Activated T-cell treated with anti-CD3 and anti-CD28 coated beads, Interleukin-2, amount 50 U/mL, for 4 hours (primary cell): Measurements from ENCODE around the gene PIK3C2A. TPM values are rescaled to one million over a fixed set of nuclear protein-coding genes. Genes with fewer than 3 reads are reported as not detected.
"Not testable (repeated sequence)": the region's sequence is repeated elsewhere in the genome, so short reads cannot be mapped to it uniquely, and the experiment has no call there.

Experiments
- ATAC-seq, 2 donors: fragments of 200-7000 bp; cut with Tn5 transposase; one replicate each; pipeline ENCODE4 v1.10.0; 2021
- DNase-seq: peaks from one replicate; pipeline ENCODE4 v3.0.0-alpha.2; 2020
- H3K27me3 Mint-ChIP-seq: one replicate; pipeline ENCODE4 v1.8.0; 2021; ENCODE audit warnings: low read depth, mixed read lengths
- H3K36me3 Mint-ChIP-seq: one replicate; pipeline ENCODE4 v1.8.0; 2022; ENCODE audit warnings: mixed read lengths; ENCODE audit not compliant: insufficient read depth
- H3K4me1 Mint-ChIP-seq: one replicate; pipeline ENCODE4 v1.8.0; 2021; ENCODE audit warnings: low read depth, mixed read lengths
- H3K4me3 Mint-ChIP-seq: one replicate; pipeline ENCODE4 v1.8.0; 2021; ENCODE audit warnings: mild to moderate bottlenecking, moderate library complexity, mixed read lengths
- H3K9me3 Mint-ChIP-seq: one replicate; pipeline ENCODE4 v1.8.0; 2021; ENCODE audit warnings: mixed read lengths
- total RNA-seq, 3 donors: library from RNA; stranded (reverse); gene quantifications; one replicate each; pipeline ENCODE4 v1.2.1, GENCODE V29; 2021

PIK3C2A gene
- total RNA-seq, 3 donors from 2014 or later: 22.9 to 25.3 (median 23.9) TPM

DNA sequence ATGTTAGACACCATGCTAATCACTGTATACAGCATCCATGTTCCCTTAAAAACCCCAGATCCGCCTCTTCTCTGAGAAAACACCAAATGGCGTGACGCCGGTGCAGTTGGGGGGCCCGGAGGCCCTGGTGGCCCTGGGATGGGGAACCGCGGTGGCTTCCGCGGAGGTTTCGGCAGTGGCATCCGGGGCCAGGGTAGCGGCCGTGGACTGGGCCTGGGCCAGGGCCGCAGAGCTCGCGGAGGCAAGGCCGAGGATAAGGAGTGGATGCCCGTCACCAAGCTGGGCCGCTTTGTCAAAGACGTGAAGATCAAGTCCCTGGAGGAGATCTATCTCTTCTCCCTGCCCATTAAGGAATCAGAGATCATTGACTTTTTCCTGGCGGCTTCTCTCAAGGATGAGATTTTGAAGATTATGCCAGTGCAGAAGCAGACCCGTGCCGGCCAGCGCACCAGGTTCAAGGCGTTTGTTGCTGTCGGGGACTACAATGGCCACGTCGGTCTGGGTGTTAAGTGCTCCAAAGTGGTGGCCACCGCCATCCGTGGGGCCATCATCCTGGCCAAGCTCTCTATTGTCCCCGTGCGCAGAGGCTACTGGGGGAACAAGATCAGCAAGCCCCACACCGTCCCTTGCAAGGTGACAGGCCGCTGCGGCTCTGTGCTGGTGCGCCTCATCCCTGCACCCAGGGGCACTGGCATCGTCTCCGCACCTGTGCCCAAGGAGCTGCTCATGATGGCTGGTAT lies 20.6 kb upstream of the PIK3C2A start:
- DNase-seq, ATAC-seq, H3K9me3 Mint-ChIP-seq, H3K27me3 Mint-ChIP-seq, H3K36me3 Mint-ChIP-seq, H3K4me3 Mint-ChIP-seq: not testable (repeated sequence)
- peaks cover 14% of the 10 kb centered on the region for H3K4me1 Mint-ChIP-seq

DNA sequence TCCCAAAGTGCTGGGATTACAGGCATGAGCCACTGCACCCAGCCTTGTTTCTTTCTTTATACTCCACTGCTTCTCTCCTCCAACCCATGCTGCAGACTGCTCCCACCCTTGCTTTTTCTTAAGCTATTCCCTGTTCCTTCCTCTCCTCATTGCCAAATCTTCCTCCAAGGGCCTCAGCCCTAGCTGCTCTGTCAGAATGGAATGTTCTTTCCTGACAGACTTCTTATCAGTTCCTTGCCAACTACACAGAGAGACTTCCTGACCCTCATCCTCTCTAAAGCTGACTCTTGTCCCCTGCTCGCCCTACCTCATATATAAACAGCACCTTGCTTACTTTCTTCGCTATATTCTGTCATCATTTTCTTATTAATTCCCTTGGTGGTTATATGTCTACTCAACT lies 16.9 kb upstream of the PIK3C2A start:
- Mint-ChIP-seq H3K9me3 (no peaks in the 10 kb centered on the region), H3K4me1 (no peaks in the 10 kb centered on the region), H3K36me3 (no peaks in the 10 kb centered on the region), H3K27me3 (no peaks in the 10 kb centered on the region), H3K4me3 (no peak overlapping the region)
- no peak for ATAC-seq
- DNase-seq: no peak

DNA sequence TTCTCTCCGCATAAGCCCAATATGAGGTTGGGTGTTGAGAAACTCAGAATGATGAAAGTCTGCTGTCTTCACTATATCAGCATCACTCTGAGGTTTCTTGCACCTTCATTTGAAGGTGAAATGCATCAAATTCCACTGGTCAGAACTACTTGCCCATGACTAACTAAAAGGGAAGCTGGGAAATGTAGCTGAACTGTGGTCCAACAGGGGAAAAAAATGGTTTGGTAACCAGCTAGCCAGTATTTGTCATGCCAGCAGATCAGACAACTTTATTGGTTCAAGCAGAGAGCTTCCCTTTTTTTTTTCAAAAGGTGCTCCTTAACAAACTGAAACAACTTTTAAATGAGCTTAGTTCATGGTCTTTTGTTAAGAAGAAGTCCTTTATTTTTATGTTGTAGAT lies 14.2 kb upstream of the PIK3C2A start:
- Mint-ChIP-seq H3K4me3 (no peak overlapping the region), H3K36me3 (no peaks in the 10 kb centered on the region), H3K4me1 (no peaks in the 10 kb centered on the region), H3K9me3 (no peaks in the 10 kb centered on the region), H3K27me3 (peaks cover 2% of the 10 kb centered on the region)
- no peak for DNase-seq
- ATAC-seq: no peak

DNA sequence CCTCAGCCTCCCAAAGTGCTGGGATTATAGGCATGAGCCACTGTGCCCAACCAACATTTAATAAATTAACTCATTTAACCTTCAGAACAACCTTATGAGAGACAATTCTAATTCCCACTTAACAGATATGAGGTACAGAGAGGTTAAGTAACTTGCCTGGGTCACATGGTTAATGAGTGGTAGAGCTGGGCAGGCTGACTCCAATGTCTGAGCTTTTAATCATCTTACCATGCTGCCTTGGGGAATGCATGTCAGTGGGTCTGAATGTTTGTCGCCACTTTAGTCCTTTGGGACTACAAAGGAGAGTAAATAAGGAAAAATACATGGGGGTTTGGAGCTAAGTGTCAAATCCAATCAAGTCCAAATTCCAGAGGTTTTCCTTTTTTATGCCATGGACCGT lies 11.2 kb upstream of the PIK3C2A start:
- peaks cover 4% of the 10 kb centered on the region for H3K9me3 Mint-ChIP-seq
- H3K4me3 Mint-ChIP-seq: no peak overlapping the region
- H3K27me3 Mint-ChIP-seq: peaks cover 2% of the 10 kb centered on the region

DNA sequence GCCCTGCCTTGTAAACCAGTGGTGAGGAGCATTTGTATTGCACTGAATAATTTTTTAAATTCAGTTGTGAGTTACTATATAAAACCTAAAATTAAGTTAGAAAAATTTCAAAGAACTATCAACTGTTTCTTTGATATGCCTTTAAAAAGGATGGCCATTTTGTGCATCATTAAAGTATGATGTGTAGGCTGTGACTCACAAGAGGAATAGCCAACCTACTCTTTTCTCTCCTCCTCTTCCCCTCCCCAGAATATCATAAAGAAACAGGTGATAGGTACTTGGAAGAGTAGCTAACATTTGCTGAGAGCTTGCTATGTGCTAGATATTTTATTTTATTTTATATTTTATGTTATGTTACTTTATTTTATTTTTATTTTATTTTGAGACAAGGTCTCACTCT lies 10.6 kb upstream of the PIK3C2A start:
- Mint-ChIP-seq H3K36me3 (no peaks in the 10 kb centered on the region), H3K27me3 (peaks cover 2% of the 10 kb centered on the region), H3K4me1 (no peaks in the 10 kb centered on the region), H3K4me3 (no peak overlapping the region), H3K9me3 (peaks cover 5% of the 10 kb centered on the region)
- ATAC-seq (no peak), DNase-seq (no peak)

More for the DNA sequence above, 11.2 kb upstream of the PIK3C2A start:
- H3K36me3 Mint-ChIP-seq: no peaks in the 10 kb centered on the region
- H3K4me1 Mint-ChIP-seq: no peaks in the 10 kb centered on the region
- DNase-seq (no peak), ATAC-seq (no peak)

DNA sequence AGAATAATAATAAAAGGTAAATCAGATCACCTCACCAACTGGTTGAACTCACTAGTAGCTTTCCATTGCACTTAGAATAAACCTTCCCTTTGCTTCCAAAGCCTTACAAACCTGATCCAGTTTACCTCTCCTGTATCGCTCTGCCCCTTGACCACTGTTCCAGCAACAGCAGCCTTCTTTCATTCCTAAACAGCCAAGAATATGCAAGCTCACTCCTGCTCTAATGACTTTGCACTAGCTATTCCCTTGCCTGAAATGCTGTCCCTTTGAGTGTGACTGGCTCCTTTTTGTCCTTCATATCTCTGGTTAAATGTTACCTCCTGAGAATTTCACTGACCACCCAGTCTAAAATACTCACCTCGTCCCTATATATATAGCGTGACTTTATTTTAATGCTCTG lies 9.6 kb upstream of the PIK3C2A start:
- H3K4me1 Mint-ChIP-seq: no peaks in the 10 kb centered on the region
- no peak for ATAC-seq
- H3K9me3 Mint-ChIP-seq: peaks cover 5% of the 10 kb centered on the region
- no peak for DNase-seq
- no peak overlapping the region for H3K4me3 Mint-ChIP-seq
- peaks cover 2% of the 10 kb centered on the region for H3K27me3 Mint-ChIP-seq
- H3K36me3 Mint-ChIP-seq: no peaks in the 10 kb centered on the region

DNA sequence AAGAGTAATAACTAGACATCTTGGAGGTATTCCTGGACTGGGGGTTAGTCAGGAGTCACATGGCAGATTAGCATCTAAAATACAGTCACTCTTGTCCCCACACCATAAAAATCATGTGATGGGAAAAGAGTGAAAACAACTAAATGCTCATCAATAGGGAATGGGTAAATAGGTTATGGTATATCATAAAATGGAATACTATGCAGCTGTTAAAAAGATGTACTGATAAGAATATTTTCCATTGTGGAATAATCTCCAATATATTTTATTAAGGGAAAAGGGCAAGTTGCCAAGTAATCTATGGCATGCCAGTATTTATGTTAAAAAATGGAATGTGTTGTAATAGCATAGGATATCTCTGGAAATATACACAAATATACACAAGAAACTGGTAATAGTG lies 6.6 kb upstream of the PIK3C2A start:
- Mint-ChIP-seq H3K9me3 (peaks cover 5% of the 10 kb centered on the region), H3K4me3 (no peak overlapping the region), H3K36me3 (no peaks in the 10 kb centered on the region), H3K27me3 (peaks cover 2% of the 10 kb centered on the region), H3K4me1 (peaks cover 4% of the 10 kb centered on the region)
- ATAC-seq (no peak), DNase-seq (no peak)

DNA sequence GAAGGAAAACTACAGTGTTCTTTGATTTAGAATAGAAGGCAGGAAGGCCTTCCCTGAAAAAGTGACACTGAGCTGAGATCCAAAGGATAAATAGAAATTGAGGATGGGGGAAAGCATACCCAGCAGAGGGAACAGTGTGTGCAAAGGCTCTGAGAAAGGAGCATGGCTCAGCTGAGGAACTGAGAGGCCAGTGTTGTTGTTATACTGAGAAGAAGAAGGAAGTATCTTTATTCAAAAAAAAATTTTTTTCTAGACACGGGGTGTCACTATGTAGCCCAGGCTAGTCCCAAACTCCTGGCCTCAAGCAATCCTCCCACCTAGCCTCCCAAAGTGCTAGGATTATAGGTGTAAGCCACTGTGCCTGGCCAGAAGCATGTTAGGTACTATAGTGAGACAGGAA lies 3.5 kb upstream of the PIK3C2A start:
- Mint-ChIP-seq H3K27me3 (no peaks in the 10 kb centered on the region), H3K36me3 (no peaks in the 10 kb centered on the region), H3K9me3 (peaks cover 5% of the 10 kb centered on the region), H3K4me3 (no peak overlapping the region), H3K4me1 (peaks cover 25% of the 10 kb centered on the region)
- DNase-seq (no peak), ATAC-seq (no peak)

DNA sequence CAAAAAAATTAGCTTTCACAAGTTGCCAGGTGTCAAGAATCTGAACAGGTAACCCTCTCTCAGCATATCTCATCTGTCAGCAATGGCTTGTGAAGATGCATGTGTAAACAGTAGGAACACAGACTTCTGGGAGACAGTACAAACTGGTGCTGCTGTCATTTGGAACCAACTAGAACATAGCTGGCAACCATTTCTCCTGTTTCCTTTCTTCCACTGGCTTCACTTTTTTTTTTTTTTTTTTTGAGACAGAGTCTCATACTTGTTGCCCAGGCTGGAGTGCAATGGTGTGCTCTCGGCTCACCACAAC lies 2.1 kb upstream of the PIK3C2A start:
- no peaks in the 10 kb centered on the region for H3K27me3 Mint-ChIP-seq
- ATAC-seq (no peak), DNase-seq (no peak)
- H3K9me3 Mint-ChIP-seq: peaks cover 5% of the 10 kb centered on the region
- no peak overlapping the region for H3K4me3 Mint-ChIP-seq
- H3K36me3 Mint-ChIP-seq: no peaks in the 10 kb centered on the region
- H3K4me1 Mint-ChIP-seq: peaks cover 25% of the 10 kb centered on the region

DNA sequence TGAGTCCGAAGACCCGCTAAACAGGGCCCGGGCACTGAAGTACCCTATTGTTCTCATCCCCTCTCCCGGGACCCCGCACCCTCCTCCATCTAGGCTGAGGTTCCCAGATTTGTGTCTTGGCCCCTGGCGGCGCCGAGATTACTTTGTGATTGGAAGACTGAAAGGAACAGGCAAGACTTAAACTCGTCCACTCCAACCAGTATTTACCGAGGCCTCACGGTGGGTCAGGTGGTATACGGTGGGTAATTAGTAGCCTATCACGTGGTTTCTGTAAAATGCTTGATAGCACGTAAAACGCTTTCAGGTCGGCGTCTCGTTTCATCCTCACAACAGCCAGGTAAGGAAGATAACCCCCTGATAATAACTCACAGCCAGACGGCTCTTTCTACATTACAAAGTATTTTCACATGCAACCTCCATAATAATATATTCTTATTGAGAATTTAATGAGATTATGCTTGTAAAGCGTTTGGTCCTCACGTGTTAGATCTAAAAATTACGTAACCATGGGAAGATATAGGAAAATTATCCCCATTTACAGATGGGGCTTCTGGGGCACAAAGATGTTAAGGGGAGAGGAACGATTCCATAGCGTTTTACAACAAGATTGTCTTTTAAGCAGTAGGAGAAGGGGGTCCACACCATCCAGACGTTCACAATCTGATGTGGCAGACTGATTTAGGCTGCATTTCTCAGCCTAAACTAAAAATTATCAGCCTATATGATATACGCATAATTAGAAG lies 642 bp upstream of the PIK3C2A start:
- H3K36me3 Mint-ChIP-seq: peaks cover 4% of the 10 kb centered on the region
- peak; percentile 61 to 64 for ATAC-seq
- peak overlapping the region; percentile 97 for H3K4me3 Mint-ChIP-seq
- peaks cover 30% of the 10 kb centered on the region for H3K4me1 Mint-ChIP-seq
- H3K27me3 Mint-ChIP-seq: no peaks in the 10 kb centered on the region
- H3K9me3 Mint-ChIP-seq: no peaks in the 10 kb centered on the region
- peak; percentile 27 for DNase-seq

DNA sequence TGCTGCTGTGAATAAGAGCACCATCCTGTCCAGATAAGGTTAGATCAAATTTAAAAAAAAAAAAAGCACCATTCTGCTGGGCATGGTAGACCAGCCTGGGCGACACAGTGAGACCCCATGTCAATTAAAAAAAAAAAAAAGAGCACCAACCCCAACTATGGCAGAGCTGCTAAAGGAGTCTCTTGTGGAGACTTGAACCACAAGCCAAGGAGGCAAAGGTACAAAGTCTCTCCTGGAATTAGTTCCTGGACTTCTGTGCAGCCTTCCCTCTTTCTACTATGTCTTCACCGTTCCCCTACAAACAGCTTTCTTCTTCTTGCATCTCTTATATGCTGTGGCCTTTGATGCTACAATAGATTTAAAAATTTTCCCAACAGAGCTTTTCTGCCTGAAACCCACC lies 1.3 kb downstream of the PIK3C2A start:
- ATAC-seq (no peak), DNase-seq (no peak)
- Mint-ChIP-seq H3K4me3 (peak overlapping the region; percentile 97), H3K27me3 (no peaks in the 10 kb centered on the region), H3K36me3 (peaks cover 9% of the 10 kb centered on the region), H3K9me3 (no peaks in the 10 kb centered on the region), H3K4me1 (peaks cover 34% of the 10 kb centered on the region)

DNA sequence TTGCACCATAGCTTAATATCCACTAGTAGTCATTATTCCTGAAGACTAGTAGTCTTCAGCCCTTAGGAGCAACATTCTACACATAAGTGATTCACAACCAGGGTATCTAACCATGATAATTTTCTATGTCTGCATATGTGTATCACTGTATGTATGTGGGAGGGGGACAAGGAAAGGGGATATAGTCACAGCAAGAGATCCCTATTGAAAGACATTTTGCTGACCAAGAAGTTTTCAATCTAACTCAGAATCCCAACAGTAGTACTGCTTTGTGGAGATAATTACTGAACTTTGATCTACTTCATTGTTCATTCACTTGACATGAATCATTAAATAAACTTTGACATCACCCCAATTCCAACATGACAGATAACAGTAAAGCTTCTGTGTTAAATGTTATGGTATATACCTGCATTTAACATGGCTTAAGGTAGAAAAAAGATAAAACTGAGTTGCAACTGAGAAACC lies 10.3 kb downstream of the PIK3C2A start:
- H3K36me3 Mint-ChIP-seq: peaks cover 12% of the 10 kb centered on the region
- no peak for ATAC-seq
- no peaks in the 10 kb centered on the region for H3K9me3 Mint-ChIP-seq
- no peak for DNase-seq
- no peak overlapping the region for H3K4me3 Mint-ChIP-seq
- no peaks in the 10 kb centered on the region for H3K27me3 Mint-ChIP-seq
- peaks cover 15% of the 10 kb centered on the region for H3K4me1 Mint-ChIP-seq

DNA sequence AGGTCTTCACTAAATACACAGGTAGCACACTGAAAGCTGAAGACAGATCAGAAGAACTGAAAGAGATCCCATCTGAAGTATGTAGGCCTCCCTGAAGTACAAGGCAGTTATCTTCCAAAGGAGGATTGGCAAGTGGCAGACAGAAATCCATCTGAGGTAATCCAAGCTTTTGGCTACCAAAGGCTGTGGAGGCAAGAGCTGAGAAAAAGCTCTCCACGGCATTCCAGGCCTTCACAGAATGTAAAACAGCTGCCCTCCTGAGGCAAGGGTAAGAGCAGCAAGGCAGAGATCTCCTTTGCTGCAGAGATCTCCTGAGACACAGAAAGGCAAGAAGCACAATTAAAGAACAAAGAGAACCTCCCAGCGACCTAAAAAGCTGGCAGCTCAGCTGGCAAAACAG lies 19.1 kb downstream of the PIK3C2A start:
- no peak for ATAC-seq
- H3K9me3 Mint-ChIP-seq: no peaks in the 10 kb centered on the region
- peaks cover 17% of the 10 kb centered on the region for H3K4me1 Mint-ChIP-seq
- no peak overlapping the region for H3K4me3 Mint-ChIP-seq
- no peaks in the 10 kb centered on the region for H3K27me3 Mint-ChIP-seq
- H3K36me3 Mint-ChIP-seq: peaks cover 17% of the 10 kb centered on the region
- no peak for DNase-seq

DNA sequence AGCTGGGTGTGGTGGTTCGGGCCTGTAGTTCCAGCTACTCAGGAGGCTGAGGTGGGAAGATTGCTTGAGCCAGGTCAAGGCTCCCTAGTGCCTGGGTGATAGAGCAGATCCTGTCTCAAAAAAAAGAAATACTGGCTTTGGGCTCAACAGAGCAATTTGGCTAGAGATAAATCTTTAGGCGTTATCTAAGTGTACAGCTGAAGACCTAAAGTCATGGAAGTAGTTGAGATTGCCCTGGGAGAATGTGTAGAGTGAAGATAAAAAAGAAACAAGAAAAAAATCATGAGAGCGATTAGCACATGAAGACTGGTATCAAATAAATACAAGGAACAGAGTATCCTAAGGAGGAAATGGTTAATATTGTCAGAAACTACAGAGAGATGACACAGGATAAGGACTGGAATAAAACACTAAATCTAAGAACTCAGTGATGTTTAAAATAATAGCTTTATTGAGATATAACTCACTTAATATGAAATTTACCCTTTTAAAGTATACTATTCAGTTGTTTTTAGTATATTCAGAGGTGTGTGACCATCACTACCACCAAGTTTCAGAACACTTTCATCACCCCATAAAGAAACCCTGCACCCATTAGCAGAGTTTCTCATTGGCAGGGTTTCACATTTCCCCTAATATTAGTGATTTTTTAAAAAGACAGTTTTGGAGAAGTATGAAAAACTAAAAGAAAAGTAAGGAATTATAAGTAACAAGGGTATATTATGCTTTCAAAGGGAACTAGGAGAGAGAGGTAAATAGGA lies 20.7 kb downstream of the PIK3C2A start:
- DNase-seq (no peak), ATAC-seq (no peak)
- peaks cover 16% of the 10 kb centered on the region for H3K36me3 Mint-ChIP-seq
- H3K27me3 Mint-ChIP-seq: no peaks in the 10 kb centered on the region
- no peak overlapping the region for H3K4me3 Mint-ChIP-seq
- peaks cover 17% of the 10 kb centered on the region for H3K4me1 Mint-ChIP-seq
- no peaks in the 10 kb centered on the region for H3K9me3 Mint-ChIP-seq
